AG09309 (cell line): ENCODE results near the gene CDH4.

Experiments used
- DNase-seq: peaks from one replicate; pipeline ENCODE4 v3.0.0-alpha.2; 2010; ENCODE audit warnings: low read depth
- H3K4me3 ChIP-seq: 2 replicates; pipeline ENCODE4 v1.5.1; 2011; ENCODE audit warnings: mild to moderate bottlenecking, low read depth, low read length, moderate library complexity; ENCODE audit not compliant: control insufficient read depth
- CTCF ChIP-seq: IDR thresholded peaks from 2 replicates; pipeline ENCODE4 v1.5.1; 2011; ENCODE audit warnings: mild to moderate bottlenecking, low read depth, low read length, inconsistent platforms; ENCODE audit not compliant: insufficient read depth, control insufficient read depth; ENCODE audit errors: missing control alignments

CDH4 gene

GRCh38 chr20:61814244-61814643 is 562.2 kb downstream of the CDH4 start:
- H3K4me3 ChIP-seq = no peak overlapping the region
- no peak for TF ChIP-seq CTCF
- DNase-seq = no peak

DNA sequence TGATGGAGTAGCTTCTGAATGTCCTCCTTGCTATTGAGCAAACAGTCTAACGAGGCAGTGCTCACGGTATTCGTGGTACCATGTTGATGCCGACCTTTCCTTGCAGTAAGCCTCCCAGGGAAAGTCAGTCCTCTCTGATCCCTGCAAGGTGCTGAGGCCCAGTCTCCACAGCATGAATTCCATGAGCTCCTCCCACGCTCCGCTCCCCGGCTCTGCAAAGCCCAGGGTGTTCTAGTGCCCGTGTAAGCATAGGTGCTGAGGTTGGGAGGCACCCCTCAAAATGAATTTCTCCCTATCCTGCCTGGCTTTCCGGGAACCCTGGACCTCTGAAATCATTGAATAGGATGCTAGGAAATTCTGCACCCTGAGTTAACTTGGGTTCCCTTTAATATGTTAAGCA is 562.7 kb downstream of the CDH4 start:
- DNase-seq = no peak
- no peak for TF ChIP-seq CTCF
- H3K4me3 ChIP-seq = no peak overlapping the region

DNA sequence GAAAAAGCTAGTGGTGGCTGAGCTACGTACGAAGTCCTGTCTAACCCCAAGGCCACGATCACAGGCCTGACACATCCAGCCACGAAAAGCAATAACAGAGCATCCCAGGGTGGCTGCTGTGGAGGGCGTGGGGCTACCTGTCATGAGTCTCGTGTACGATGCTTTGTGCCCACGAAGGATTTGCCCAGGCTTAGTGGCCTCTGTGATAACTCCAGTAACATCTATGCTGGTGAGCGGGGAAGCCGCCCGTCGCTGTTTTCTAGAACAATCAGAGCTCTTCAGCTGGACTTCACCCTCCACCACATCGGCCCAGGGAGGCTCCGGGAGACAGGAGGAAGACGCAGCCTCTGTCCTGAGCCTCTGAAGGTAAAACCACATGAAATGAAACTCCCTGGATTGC is 563.1 kb downstream of the CDH4 start:
- no peak for TF ChIP-seq CTCF
- H3K4me3 ChIP-seq = no peak overlapping the region
- no peak for DNase-seq

DNA sequence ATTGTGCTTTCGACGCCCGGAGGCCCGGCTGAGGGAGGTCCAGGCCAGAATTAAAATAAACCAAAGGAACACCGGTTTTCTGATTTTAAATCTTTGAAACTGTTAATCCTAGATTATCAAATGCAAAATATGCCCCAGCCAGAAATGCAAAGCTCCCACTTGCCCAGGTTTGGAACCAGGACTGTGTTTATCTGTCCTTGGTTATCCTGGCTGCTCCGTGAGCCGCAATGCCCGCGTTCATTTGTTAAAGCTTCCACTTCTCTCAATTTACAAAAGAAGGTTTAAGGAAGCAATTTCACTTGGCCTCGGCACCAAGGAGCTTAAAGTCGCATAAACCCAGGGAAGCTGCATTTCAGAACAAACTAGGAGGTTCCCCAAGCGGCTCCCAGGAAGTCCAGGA is 563.6 kb downstream of the CDH4 start:
- no peak for TF ChIP-seq CTCF
- no peak overlapping the region for H3K4me3 ChIP-seq
- DNase-seq = no peak

- no peak for DNase-seq
- no peak for TF ChIP-seq CTCF
- no peak overlapping the region for H3K4me3 ChIP-seq
Measured at GRCh38 chr20:61816606-61817460, 564.8 kb downstream of the CDH4 start.

GRCh38 chr20:61817575-61817974 is 565.5 kb downstream of the CDH4 start:
- TF ChIP-seq CTCF = no peak
- no peak overlapping the region for H3K4me3 ChIP-seq
- DNase-seq = no peak
